ENCODE data around the gene DHH.
"Not testable (repeated sequence)": the region's sequence is repeated elsewhere in the genome, so short reads cannot be mapped to it uniquely, and the experiment has no call there.

The DHH gene

DNA sequence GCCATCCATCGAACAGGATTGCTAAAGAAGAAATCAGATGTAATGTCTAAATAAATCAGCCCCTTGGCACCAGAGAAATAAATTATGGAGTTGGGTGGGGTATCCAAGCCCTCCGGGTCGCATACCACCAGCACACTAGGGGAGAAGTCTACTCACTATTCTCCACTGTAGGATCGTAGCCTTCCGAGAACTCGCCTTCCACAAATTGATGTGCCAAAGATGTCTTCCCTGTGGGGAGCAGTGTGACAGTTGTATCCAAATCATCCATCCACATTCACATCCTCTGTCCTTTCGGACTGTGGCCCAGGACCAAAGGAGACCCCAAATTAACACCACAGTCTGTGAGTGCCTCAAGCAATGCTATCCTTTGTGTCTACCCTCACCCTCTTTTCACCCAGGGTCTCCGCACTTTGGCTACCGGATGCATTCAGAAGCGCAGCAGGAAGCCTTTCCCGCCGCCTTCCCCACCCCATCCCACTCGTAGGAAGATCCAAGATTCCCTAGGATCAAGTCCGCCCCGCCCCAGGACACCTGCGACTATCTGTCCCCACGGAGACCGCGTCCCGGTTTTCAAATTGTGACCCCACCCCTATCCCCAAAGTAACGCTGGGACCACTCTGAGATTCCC is 25.6 kb downstream of the DHH start:
- peak overlapping the region; percentile 86 for H3K4me2 ChIP-seq (ENCODE audit: low read length)
- no peaks in the 10 kb centered on the region for H4K20me1 ChIP-seq (ENCODE audit: insufficient read depth, low read length)
- no peaks in the 10 kb centered on the region for H3K9me3 ChIP-seq (ENCODE audit: insufficient read depth, low read length)
- H3K79me2 ChIP-seq (ENCODE audit: low read length), result peaks cover 5% of the 10 kb centered on the region; the same call in 1 of the 2 replicates
- peaks cover 10% of the 10 kb centered on the region for H3K4me1 ChIP-seq (ENCODE audit: low read length)
- no peaks in the 10 kb centered on the region for H3K27me3 ChIP-seq (ENCODE audit: low read depth, low read length)
- no peak overlapping the region; the same call in 1 of the 2 replicates for H3K27ac ChIP-seq (ENCODE audit: low read length)
- H2AFZ ChIP-seq (ENCODE audit: low read depth, low read length), result peak overlapping the region; percentile 93; the same call in 1 of the 2 replicates
- no peaks in the 10 kb centered on the region for H3K36me3 ChIP-seq (replicated peaks; ENCODE audit: low read depth, low read length)
- no peak for TF ChIP-seq EZH2phosphoT487 (IDR thresholded peaks at IDR 0.05; ENCODE audit: low read depth)
- TF ChIP-seq, protein P1, sequence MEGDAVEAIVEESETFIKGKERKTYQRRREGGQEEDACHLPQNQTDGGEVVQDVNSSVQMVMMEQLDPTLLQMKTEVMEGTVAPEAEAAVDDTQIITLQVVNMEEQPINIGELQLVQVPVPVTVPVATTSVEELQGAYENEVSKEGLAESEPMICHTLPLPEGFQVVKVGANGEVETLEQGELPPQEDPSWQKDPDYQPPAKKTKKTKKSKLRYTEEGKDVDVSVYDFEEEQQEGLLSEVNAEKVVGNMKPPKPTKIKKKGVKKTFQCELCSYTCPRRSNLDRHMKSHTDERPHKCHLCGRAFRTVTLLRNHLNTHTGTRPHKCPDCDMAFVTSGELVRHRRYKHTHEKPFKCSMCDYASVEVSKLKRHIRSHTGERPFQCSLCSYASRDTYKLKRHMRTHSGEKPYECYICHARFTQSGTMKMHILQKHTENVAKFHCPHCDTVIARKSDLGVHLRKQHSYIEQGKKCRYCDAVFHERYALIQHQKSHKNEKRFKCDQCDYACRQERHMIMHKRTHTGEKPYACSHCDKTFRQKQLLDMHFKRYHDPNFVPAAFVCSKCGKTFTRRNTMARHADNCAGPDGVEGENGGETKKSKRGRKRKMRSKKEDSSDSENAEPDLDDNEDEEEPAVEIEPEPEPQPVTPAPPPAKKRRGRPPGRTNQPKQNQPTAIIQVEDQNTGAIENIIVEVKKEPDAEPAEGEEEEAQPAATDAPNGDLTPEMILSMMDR (IDR thresholded peaks at IDR 0.05; ENCODE audit: low read depth, low read length), result no peak
- H3K4me3 ChIP-seq (ENCODE audit: low read length), result peak overlapping the region; percentile 93
- H3K9ac ChIP-seq (ENCODE audit: low read length), result peak overlapping the region; percentile 68

DNA sequence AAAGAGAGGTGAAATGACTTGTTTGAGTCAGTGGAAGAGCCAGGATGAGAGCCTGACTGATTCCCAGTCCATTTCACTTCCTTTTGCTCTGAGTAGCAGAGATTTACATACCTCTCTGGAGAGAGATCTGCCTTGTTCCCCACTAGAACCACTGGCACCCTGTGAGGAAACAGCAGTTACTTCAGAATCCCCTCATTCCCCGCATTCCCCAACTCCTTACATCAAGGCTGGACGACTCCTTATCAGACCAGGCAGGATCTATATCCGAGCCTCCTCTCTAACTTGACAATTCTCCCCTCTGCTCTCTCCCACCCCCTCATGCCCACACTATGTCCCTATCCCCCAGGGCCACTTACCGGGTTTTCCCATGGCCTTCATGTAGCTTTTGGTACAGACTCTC is 28.5 kb downstream of the DHH start:
- Histone ChIP-seq H4K20me1 (ENCODE audit: insufficient read depth, low read length) (no peaks in the 10 kb centered on the region), H3K4me3 (ENCODE audit: low read length) (no peak overlapping the region), H3K27ac (ENCODE audit: low read length) (no peak overlapping the region), H3K9me3 (ENCODE audit: insufficient read depth, low read length) (no peaks in the 10 kb centered on the region), H3K4me1 (ENCODE audit: low read length) (peaks cover 14% of the 10 kb centered on the region), H3K27me3 (ENCODE audit: low read depth, low read length) (no peaks in the 10 kb centered on the region), H3K36me3 (replicated peaks; ENCODE audit: low read depth, low read length) (no peaks in the 10 kb centered on the region), H2AFZ (ENCODE audit: low read depth, low read length) (no peak overlapping the region), H3K79me2 (ENCODE audit: low read length) (peaks cover 10% of the 10 kb centered on the region), H3K9ac (ENCODE audit: low read length) (no peak overlapping the region), H3K4me2 (ENCODE audit: low read length) (no peak overlapping the region)
- TF ChIP-seq EZH2phosphoT487 (IDR thresholded peaks at IDR 0.05; ENCODE audit: low read depth), result no peak
- TF ChIP-seq, protein P1 (IDR thresholded peaks at IDR 0.05; ENCODE audit: low read depth, low read length), result no peak

DNA sequence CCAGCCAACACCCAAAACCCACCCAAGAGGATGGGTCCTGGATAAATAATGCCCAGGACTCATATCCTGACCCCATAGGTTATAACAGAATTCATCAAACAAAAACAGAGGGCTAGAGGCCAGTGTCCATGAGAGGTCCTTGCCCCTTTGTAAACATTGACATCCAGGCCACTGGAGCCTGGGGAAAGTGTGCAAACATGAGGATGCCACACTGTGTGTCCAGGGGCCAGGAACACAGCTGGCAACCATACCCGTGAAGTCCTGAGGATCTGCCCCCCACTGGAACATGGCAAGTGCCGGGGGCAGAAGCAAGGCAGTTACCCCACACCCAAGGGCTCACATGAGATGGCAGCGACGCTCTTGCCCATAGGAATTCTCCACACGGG is 29.8 kb downstream of the DHH start:
- Histone ChIP-seq H3K9ac (ENCODE audit: low read length) (no peak overlapping the region), H3K27ac (ENCODE audit: low read length) (no peak overlapping the region), H3K27me3 (ENCODE audit: low read depth, low read length) (no peaks in the 10 kb centered on the region), H3K36me3 (replicated peaks; ENCODE audit: low read depth, low read length) (no peaks in the 10 kb centered on the region), H3K4me3 (ENCODE audit: low read length) (no peak overlapping the region), H3K79me2 (ENCODE audit: low read length) (peaks cover 23% of the 10 kb centered on the region), H4K20me1 (ENCODE audit: insufficient read depth, low read length) (no peaks in the 10 kb centered on the region), H3K4me2 (ENCODE audit: low read length) (no peak overlapping the region), H3K9me3 (ENCODE audit: insufficient read depth, low read length) (no peaks in the 10 kb centered on the region), H2AFZ (ENCODE audit: low read depth, low read length) (no peak overlapping the region), H3K4me1 (ENCODE audit: low read length) (peaks cover 10% of the 10 kb centered on the region)
- TF ChIP-seq EZH2phosphoT487 (IDR thresholded peaks at IDR 0.05; ENCODE audit: low read depth), result no peak
- TF ChIP-seq, protein P1 (IDR thresholded peaks at IDR 0.05; ENCODE audit: low read depth, low read length), result no peak

DNA sequence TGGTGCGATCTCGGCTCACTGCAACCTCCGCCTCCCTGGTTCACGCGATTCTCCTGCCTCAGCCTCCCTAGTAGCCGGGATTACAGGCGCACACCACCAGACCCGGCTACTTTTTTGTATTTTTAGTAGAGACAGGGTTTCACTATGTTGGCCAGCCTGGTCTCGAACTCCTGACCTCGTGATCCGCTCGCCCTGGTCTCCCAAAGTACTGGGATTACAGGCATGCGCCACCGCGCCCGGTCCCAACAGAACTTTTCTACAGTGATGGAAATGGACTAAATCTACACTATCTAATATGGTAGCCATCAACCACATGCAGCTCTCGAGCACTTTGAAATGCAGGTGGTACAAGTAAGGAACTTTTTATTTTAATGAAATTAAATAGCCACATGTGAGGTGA is 32.7 kb downstream of the DHH start:
- H3K27ac ChIP-seq (ENCODE audit: low read length); H3K27me3 ChIP-seq (ENCODE audit: low read depth, low read length); H3K4me3 ChIP-seq (ENCODE audit: low read length); H3K9me3 ChIP-seq (ENCODE audit: insufficient read depth, low read length); H2AFZ ChIP-seq (ENCODE audit: low read depth, low read length); H3K9ac ChIP-seq (ENCODE audit: low read length); H3K36me3 ChIP-seq (replicated peaks; ENCODE audit: low read depth, low read length): not testable (repeated sequence)
- Histone ChIP-seq H3K4me1 (ENCODE audit: low read length) (peaks cover 24% of the 10 kb centered on the region), H4K20me1 (ENCODE audit: insufficient read depth, low read length) (peaks cover 26% of the 10 kb centered on the region), H3K4me2 (ENCODE audit: low read length) (peak overlapping the region; percentile 97; the same call in 1 of the 2 replicates), H3K79me2 (ENCODE audit: low read length) (peaks cover 46% of the 10 kb centered on the region)
